GM13976 (cell line): ENCODE results near the gene NCDN.
"Not testable (repeated sequence)": the region's sequence is repeated elsewhere in the genome, so short reads cannot be mapped to it uniquely, and the experiment has no call there.

Experiments
- DNase-seq: peaks from one replicate; pipeline ENCODE4 v3.0.0; 2012; ENCODE audit warnings: low spot score
- CTCF ChIP-seq: IDR thresholded peaks from 2 replicates; pipeline ENCODE4 v1.5.1; 2012; ENCODE audit warnings: borderline replicate concordance, mild to moderate bottlenecking; ENCODE audit not compliant: insufficient read depth; ENCODE audit errors: extremely low read depth, missing control alignments, control extremely low read depth
- in situ Hi-C: fragments of 300-500 bp; cut with MboI; formaldehyde crosslinking; loops from one replicate; pipeline ENCODE4 v1.12.0; 2022; ENCODE audit warnings: low sequenced_read_pairs, mixed read lengths, inconsistent platforms; ENCODE audit not compliant: unreplicated experiment

Gene NCDN

GRCh38 chr1:35580949-35581388 is 23.4 kb downstream of the NCDN start:
- DNase-seq = no peak
- TF ChIP-seq CTCF = no peak
- in situ Hi-C loops = no loop called here

GRCh38 chr1:35581621-35582020 is 24.0 kb downstream of the NCDN start:
- in situ Hi-C loops, DNase-seq: not testable (repeated sequence)

- in situ Hi-C loops = no loop called here
Measured at GRCh38 chr1:35585281-35585680, 27.7 kb downstream of the NCDN start.

DNA sequence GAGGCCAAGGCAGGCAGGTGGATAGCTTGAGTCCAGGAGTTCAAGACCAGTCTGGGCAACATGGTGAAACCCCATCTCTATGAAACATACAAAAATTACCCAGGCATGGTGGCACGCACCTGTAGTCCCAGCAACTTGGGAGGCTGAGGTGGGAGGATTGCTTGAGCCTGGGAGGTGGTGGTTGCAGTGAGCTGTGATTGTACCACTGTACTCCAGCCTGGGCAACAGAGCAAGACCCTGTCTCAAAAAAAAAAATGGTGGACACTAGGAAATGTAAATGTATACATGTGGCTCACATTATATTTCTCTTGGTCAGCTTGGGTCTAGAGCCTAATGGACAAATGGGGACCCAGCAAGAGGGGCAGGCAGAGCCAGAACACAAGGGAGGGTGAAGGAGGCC is 28.2 kb downstream of the NCDN start:
- in situ Hi-C loops, DNase-seq: not testable (repeated sequence)

More at GRCh38 chr1:35585281-35585680, 27.7 kb downstream of the NCDN start:
- no peak for DNase-seq
- no peak for TF ChIP-seq CTCF

GRCh38 chr1:35586808-35587207 is 29.2 kb downstream of the NCDN start:
- no peak for TF ChIP-seq CTCF
- DNase-seq = no peak
- in situ Hi-C loops = no loop called here

- no peak for TF ChIP-seq CTCF
- no peak for DNase-seq
- in situ Hi-C loops = no loop called here
Measured at GRCh38 chr1:35587736-35588135, 30.1 kb downstream of the NCDN start.

DNA sequence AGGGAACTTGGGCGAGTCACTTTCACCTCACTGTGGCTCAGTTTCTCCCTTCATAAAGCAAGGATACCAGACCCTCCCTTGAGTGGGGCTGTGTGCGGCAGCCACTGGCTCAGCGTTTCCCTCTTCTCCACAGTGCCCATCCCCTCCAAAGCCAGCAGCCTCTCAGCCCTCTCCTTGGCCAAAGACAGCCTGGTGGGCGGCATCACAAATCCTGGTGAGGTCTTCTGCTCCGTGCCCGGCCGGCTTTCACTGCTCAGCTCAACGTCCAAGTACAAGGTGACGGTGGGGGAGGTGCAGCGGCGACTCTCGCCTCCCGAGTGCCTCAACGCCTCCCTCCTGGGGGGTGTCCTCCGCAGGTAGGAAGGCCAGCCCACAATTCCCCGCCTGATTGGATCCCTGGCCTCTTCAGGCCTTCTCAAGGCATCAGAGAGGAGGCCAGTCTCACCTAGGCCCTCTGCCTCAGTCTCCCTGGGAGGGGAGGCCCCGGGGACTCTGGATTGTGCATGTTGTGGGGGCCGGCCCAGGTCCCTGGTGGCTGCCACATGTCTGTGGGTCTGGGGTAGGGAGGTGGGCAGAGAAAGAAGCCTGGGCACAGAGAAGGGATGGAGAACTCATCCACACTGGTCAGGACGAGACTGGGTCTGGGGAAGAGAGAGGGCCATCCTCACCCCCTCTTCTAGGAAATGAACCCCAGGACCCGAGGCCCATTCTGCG is 30.8 kb downstream of the NCDN start:
- in situ Hi-C loops = no loop called here
- no peak for TF ChIP-seq CTCF
- no peak for DNase-seq

- DNase-seq = no peak
- no peak for TF ChIP-seq CTCF
- in situ Hi-C loops = no loop called here
Measured at GRCh38 chr1:35589516-35590427, 32.2 kb downstream of the NCDN start.
